Ovary (tissue), 3 donors: Measurements from ENCODE around the gene EPHB1.

Source experiments
- EP300 ChIP-seq: sonication (generic); formaldehyde crosslinking; IDR thresholded peaks from one replicate; pipeline ENCODE4 v1.6.1; 2017; ENCODE audit warnings: antibody characterized with exemption
- POLR2A ChIP-seq: fragments of 450-650 bp; IDR thresholded peaks from one replicate; pipeline ENCODE4 v1.6.1; 2017; ENCODE audit warnings: antibody characterized with exemption, mild to moderate bottlenecking, moderate library complexity
- TF ChIP-seq, protein P1 (sequence below), 3 donors: fragments of 450-650 bp in 2 of 3; fragments of 200-600 bp in 1 of 3; IDR thresholded peaks; one replicate each; pipeline versions ENCODE4 v1.5.1 to v1.8.0; 2016 to 2022; ENCODE audit warnings: antibody characterized with exemption in 3 of 3, mild to moderate bottlenecking in 1 of 3
- donor health status: DM: no; HTN: no; CAD: no.

DNA sequence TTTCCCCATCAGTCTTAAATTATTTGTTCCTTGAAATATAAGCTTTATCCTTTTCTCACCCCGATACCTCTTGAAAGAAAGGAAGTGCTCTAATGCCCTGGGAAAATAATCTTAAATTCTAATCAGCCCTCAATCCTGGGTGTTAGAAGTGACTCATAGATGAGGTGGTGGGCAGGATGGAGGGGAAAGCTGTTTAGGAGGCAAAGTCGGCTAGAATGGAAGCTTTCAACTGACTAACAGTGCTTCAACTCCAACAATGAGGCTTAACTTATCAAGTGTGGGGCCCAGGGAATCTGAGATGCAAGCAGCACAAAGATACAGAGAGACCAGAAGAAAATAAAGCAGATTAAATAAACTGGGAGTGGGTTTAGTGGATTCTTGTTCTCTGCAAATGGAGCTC lies 175.8 kb downstream of the EPHB1 start:
- TF ChIP-seq, protein P1, sequence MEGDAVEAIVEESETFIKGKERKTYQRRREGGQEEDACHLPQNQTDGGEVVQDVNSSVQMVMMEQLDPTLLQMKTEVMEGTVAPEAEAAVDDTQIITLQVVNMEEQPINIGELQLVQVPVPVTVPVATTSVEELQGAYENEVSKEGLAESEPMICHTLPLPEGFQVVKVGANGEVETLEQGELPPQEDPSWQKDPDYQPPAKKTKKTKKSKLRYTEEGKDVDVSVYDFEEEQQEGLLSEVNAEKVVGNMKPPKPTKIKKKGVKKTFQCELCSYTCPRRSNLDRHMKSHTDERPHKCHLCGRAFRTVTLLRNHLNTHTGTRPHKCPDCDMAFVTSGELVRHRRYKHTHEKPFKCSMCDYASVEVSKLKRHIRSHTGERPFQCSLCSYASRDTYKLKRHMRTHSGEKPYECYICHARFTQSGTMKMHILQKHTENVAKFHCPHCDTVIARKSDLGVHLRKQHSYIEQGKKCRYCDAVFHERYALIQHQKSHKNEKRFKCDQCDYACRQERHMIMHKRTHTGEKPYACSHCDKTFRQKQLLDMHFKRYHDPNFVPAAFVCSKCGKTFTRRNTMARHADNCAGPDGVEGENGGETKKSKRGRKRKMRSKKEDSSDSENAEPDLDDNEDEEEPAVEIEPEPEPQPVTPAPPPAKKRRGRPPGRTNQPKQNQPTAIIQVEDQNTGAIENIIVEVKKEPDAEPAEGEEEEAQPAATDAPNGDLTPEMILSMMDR (IDR thresholded peaks at IDR 0.05): no peak
- TF ChIP-seq POLR2A (no peak), EP300 (no peak)
